AG09319 (cell line): ENCODE data around the gene ZNF641.

Source experiments
- DNase-seq: peaks from one replicate; pipeline ENCODE4 v3.0.0-alpha.2; 2010; ENCODE audit warnings: low read depth; ENCODE audit errors: extremely low read depth
- CTCF ChIP-seq: IDR thresholded peaks from 2 replicates; pipeline ENCODE4 v1.5.1; 2011; ENCODE audit warnings: low read depth, mild to moderate bottlenecking, inconsistent platforms, low read length, moderate library complexity

The ZNF641 gene

GRCh38 chr12:48351022-48351708, 446 bp upstream of the ZNF641 start:
- DNase-seq = peak; percentile 55
- TF ChIP-seq CTCF = no peak

- DNase-seq = no peak
- TF ChIP-seq CTCF = no peak
These were observed 1.2 kb downstream of the ZNF641 start for GRCh38 chr12:48349471-48349870.

DNA sequence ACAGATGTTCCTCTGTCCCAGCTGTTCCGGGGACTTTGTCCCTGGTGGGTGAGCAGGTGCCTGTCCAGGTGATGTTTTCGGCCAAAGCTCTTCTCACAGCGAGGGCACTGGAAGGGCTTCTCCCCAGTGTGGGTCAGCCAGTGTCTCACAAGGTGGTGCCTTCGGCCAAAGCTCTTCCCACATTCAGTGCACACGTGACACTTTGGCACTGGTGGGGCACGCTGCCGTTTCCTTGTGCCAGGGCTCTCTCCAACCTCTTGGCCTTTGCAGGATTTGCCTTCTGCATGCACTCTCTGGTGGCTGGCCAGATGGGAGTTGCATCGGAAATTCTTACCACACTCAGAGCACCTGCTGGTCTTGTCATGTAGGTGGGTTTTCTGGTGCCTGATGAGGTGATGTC, 7.7 kb downstream of the ZNF641 start:
- DNase-seq = no peak
- no peak for TF ChIP-seq CTCF

DNA sequence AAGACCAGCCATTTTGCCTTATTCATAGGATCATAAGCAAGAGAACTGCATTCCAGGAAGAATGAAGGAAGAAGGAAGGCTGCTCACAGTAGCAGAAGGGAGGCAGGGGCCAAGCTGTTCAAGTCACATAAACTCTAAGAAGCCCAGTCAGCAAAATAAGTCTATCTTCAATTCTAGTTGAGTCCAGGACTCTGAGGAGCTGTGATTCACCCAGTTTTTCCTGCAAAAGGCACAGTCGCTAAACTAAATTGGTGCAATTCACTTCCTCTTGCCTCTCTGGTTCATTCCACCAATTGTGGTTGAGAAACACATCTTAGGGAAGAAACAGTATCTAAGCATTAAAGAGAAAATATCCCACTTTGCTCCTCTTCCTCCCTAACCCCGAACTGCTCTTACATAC, 9.8 kb downstream of the ZNF641 start:
- DNase-seq = no peak
- no peak for TF ChIP-seq CTCF

DNA sequence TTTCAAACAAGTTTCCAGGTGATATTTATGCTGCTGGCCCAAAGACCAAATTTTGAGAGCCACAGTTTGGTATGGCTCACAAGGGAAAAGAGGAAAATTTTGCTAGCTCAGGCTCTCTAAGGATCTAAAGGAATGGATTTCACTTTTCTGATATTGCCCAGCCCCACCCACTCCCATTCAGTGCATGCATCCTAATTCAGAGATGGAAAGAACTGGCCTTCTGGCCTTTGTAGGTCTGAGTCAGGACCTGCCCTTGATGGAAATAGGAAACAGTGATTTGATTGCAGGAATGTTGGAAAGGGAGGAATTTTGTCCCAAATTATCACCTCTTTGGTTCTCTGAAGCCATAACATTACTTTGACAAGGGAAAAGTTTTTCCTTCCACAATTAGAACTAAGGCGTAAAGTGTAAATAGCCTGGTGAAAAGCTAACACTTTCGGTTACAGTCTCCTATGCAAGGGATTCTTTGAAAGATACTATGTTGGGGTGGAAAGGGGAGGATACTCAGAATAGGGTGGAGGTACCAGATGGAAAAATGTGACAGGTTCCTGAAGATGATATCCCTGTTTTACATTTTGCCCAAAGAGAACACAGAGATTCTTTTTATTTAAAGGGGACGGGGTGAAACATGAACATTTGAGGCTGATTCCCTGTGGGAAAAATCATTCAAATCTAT, 11.1 kb downstream of the ZNF641 start:
- no peak for DNase-seq
- no peak for TF ChIP-seq CTCF

DNA sequence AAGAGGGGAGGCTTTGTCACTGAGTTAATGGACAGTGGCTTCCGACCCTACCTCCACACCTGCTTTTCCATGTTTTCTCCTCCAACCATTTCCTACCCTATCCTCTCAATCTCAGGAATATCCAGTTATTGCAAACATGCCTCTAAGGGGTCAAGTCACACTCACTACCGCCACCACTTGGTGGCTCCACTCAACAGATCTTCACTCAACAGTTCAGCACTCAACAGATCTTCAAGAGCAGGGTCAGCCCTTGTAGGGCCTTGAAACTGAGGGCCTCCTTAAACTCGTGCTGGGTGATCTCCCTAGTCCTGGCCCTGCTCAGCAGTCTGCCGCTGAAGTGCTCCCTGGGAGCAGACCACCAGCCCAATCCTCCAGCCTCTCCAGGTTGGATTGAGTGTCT, 14.2 kb downstream of the ZNF641 start:
- no peak for DNase-seq
- no peak; the same call in 1 of the 2 replicates for TF ChIP-seq CTCF

DNA sequence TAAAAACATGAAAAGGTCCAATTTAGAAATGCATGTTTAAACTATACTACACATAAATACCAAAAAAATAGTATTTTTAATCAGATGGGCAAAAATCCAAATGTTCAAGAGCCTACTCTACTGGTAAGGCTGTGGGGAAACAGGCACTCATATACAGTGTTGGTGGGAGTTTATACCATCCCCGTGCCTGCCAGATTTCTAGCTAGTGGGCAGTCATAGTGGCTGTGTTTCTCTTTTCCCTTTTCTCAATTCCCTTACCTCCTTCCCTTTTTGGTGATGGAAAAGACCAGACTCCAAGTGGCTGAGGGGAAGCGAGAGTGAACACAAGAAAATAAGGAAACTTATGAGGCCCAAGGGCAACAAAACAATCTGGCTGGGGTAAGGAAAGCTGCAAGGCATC, 14.7 kb downstream of the ZNF641 start:
- no peak for TF ChIP-seq CTCF
- DNase-seq = no peak
